ENCODE data around the gene AHSA1.

AHSA1 gene

GRCh38 chr14:77491056-77491455 lies 33.2 kb downstream of the AHSA1 start:
- Histone ChIP-seq H3K9me3 (ENCODE audit: severe bottlenecking) (no peaks in the 10 kb centered on the region), H3K27me3 (ENCODE audit: insufficient read depth, low read depth, severe bottlenecking) (no peaks in the 10 kb centered on the region), H3K4me3 (ENCODE audit: low read depth, low read length) (no peak overlapping the region), H3K27ac (no peak overlapping the region), H3K36me3 (no peaks in the 10 kb centered on the region)
- no peak for DNase-seq
- TF ChIP-seq CTCF (IDR thresholded peaks at IDR 0.05; ENCODE audit: low read depth, low read length), result no peak

DNA sequence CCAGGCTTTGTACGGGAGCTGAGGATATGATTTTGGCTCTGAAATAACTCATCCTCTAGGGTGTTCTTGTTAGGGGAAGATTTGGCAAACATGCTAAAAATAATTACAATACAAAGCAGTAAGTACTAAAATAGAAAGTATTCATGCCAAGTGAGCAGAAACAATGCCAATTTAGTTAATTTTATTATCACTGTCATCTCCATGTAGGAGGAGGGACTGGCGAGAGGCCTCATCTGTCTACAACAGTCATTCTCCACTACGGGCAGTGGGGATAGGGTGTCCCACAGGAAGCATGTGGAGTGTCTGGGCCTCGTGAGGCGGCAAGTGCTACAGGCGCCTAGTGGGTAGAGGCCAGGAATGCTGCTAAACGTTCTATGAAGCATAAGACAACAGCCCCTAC lies 37.4 kb downstream of the AHSA1 start:
- Histone ChIP-seq H3K27me3 (ENCODE audit: insufficient read depth, low read depth, severe bottlenecking) (peaks cover 16% of the 10 kb centered on the region), H3K4me3 (ENCODE audit: low read depth, low read length) (no peak overlapping the region), H3K9me3 (ENCODE audit: severe bottlenecking) (no peaks in the 10 kb centered on the region), H3K36me3 (no peaks in the 10 kb centered on the region), H3K27ac (no peak overlapping the region)
- no peak for TF ChIP-seq CTCF (IDR thresholded peaks at IDR 0.05; ENCODE audit: low read depth, low read length)
- no peak for DNase-seq

GRCh38 chr14:77498120-77498979 lies 40.5 kb downstream of the AHSA1 start, which contains the start of gene ISM2:
Gene ISM2, minus strand, starts transcription at chr14:77498816. Its CDS starts 23 bp downstream, at chr14:77498793.
- no peak within 1 kb of the TSS for H3K27ac ChIP-seq
- no peaks in the 10 kb centered on the region for H3K36me3 ChIP-seq
- H3K4me3 ChIP-seq (ENCODE audit: low read depth, low read length), result peak within 1 kb of the TSS; percentile 65
- no peaks in the 10 kb centered on the region for H3K9me3 ChIP-seq (ENCODE audit: severe bottlenecking)
- peaks cover 16% of the 10 kb centered on the region for H3K27me3 ChIP-seq (ENCODE audit: insufficient read depth, low read depth, severe bottlenecking)
- TF ChIP-seq CTCF (IDR thresholded peaks at IDR 0.05; ENCODE audit: low read depth, low read length), result no peak
- peak; percentile 54 for DNase-seq

DNA sequence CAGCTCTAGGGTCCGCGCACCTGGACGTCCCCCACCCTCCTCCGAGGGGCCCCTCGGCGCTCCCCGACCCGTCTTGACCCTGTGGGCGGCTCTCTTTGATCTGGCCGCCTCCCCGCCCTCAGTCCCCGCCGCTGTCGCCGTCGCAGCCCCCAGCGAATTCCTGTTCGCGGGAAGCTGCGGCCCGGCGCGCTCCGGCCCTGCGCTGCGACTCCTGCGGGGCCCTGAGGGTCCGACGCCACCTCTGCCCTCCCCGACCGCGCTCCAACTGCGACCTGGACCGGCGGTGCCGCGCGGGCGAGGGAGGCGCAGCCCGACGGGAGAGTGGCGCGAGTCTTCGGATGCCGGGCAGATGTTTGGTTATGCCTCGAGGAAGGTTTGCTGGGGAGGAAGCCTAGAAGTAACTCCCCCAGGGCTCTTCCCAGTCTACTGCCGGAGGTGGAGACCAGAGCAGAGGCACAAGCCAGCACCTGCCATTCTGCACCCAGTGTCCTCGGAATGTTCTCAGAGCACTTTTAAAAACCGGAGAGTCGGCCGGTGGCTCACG lies 41.2 kb downstream of the AHSA1 start:
- TF ChIP-seq CTCF (IDR thresholded peaks at IDR 0.05; ENCODE audit: low read depth, low read length), result no peak
- no peak overlapping the region for H3K27ac ChIP-seq
- H3K9me3 ChIP-seq (ENCODE audit: severe bottlenecking), result no peaks in the 10 kb centered on the region
- H3K27me3 ChIP-seq (ENCODE audit: insufficient read depth, low read depth, severe bottlenecking), result peaks cover 16% of the 10 kb centered on the region
- no peaks in the 10 kb centered on the region for H3K36me3 ChIP-seq
- DNase-seq, result no peak
- H3K4me3 ChIP-seq (ENCODE audit: low read depth, low read length), result peak overlapping the region; percentile 65

GRCh38 chr14:77502109-77502782 lies 44.4 kb downstream of the AHSA1 start:
- Histone ChIP-seq H3K9me3 (ENCODE audit: severe bottlenecking) (no peaks in the 10 kb centered on the region), H3K36me3 (no peaks in the 10 kb centered on the region), H3K27me3 (ENCODE audit: insufficient read depth, low read depth, severe bottlenecking) (peaks cover 16% of the 10 kb centered on the region), H3K27ac (no peak overlapping the region), H3K4me3 (ENCODE audit: low read depth, low read length) (no peak overlapping the region)
- no peak for TF ChIP-seq CTCF (IDR thresholded peaks at IDR 0.05; ENCODE audit: low read depth, low read length)
- DNase-seq, result no peak
